Glutamatergic neuron (in vitro differentiated cells): ENCODE results near the gene BCL7C. TPM values are rescaled to one million over a fixed set of nuclear protein-coding genes. Genes with fewer than 3 reads are reported as not detected.

Source experiments
- DNase-seq: peaks from one replicate; pipeline ENCODE4 v3.0.0; 2022
- H3K27ac Mint-ChIP-seq: one replicate; pipeline ENCODE4 v1.8.0; 2020; ENCODE audit warnings: mild to moderate bottlenecking, mixed read lengths, inconsistent platforms; ENCODE audit not compliant: unreplicated experiment
- H3K27me3 Mint-ChIP-seq: one replicate; pipeline ENCODE4 v1.8.0; 2020; ENCODE audit warnings: mild to moderate bottlenecking, moderate library complexity, mixed read lengths, inconsistent platforms; ENCODE audit not compliant: unreplicated experiment
- H3K36me3 Mint-ChIP-seq: one replicate; pipeline ENCODE4 v1.8.0; 2020; ENCODE audit warnings: mild to moderate bottlenecking, mixed read lengths, inconsistent platforms; ENCODE audit not compliant: unreplicated experiment
- H3K4me1 Mint-ChIP-seq: one replicate; pipeline ENCODE4 v1.8.0; 2020; ENCODE audit warnings: mild to moderate bottlenecking, low read depth, mixed read lengths, inconsistent platforms; ENCODE audit not compliant: unreplicated experiment
- H3K4me3 Mint-ChIP-seq: one replicate; pipeline ENCODE4 v1.8.0; 2020; ENCODE audit warnings: mild to moderate bottlenecking, mixed read lengths, inconsistent platforms; ENCODE audit not compliant: unreplicated experiment
- H3K9me3 Mint-ChIP-seq: one replicate; pipeline ENCODE4 v1.8.0; 2020; ENCODE audit warnings: mild to moderate bottlenecking, moderate library complexity, mixed read lengths, inconsistent platforms; ENCODE audit not compliant: unreplicated experiment
- CTCF ChIP-seq: fragments of 200-600 bp; sonication (generic); IDR thresholded peaks from one replicate; pipeline ENCODE4 v1.5.0; 2021; ENCODE audit not compliant: partially characterized antibody, unreplicated experiment
- total RNA-seq: library from RNA; stranded (reverse); fragmentation: NEBNext Ultra II Directional; extraction: Animal tissue kit (Norgen Biotek cat#: 25700); gene quantifications from one replicate; pipeline ENCODE4 v1.2.1, GENCODE V29; 2021; ENCODE audit not compliant: unreplicated experiment

Gene BCL7C
- total RNA-seq, 1 donor from 2014 or later = 24.0 TPM

GRCh38 chr16:30841332-30841731 is 52.5 kb downstream of the BCL7C start:
- DNase-seq = no peak
- Mint-ChIP-seq H3K27ac (no peak overlapping the region), H3K9me3 (peaks cover 6% of the 10 kb centered on the region), H3K4me3 (no peak overlapping the region), H3K36me3 (peaks cover 5% of the 10 kb centered on the region), H3K27me3 (peaks cover 7% of the 10 kb centered on the region), H3K4me1 (no peaks in the 10 kb centered on the region)
- TF ChIP-seq CTCF = no peak

DNA sequence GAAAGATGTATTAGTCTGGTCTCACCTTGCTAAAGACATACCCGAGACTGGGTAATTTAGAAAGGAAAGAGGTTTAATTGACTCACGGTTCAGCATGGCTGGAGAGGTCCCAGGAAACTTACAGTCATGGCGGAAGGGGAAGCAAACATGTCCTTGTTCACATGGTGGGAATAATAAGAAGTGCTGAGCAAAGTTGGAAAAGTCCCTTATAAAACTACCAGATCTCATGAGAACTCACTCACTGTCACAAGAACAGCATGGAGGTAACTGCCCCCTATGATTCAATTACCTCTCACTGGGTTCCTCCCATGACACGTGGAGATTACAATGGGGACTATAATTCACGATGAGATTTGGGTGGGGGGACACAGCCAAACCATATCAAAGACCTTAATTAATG is 53.3 kb downstream of the BCL7C start:
- no peak overlapping the region for H3K27ac Mint-ChIP-seq
- no peak for TF ChIP-seq CTCF
- no peak for DNase-seq
- peaks cover 5% of the 10 kb centered on the region for H3K36me3 Mint-ChIP-seq
- H3K9me3 Mint-ChIP-seq = peaks cover 6% of the 10 kb centered on the region
- H3K27me3 Mint-ChIP-seq = peaks cover 7% of the 10 kb centered on the region
- no peak overlapping the region for H3K4me3 Mint-ChIP-seq
- H3K4me1 Mint-ChIP-seq = no peaks in the 10 kb centered on the region

GRCh38 chr16:30839523-30840227 is 54.2 kb downstream of the BCL7C start:
- no peaks in the 10 kb centered on the region for H3K4me1 Mint-ChIP-seq
- no peak overlapping the region for H3K4me3 Mint-ChIP-seq
- TF ChIP-seq CTCF = no peak
- peaks cover 6% of the 10 kb centered on the region for H3K9me3 Mint-ChIP-seq
- no peak overlapping the region for H3K27ac Mint-ChIP-seq
- peaks cover 5% of the 10 kb centered on the region for H3K27me3 Mint-ChIP-seq
- no peak for DNase-seq
- H3K36me3 Mint-ChIP-seq = peaks cover 5% of the 10 kb centered on the region

DNA sequence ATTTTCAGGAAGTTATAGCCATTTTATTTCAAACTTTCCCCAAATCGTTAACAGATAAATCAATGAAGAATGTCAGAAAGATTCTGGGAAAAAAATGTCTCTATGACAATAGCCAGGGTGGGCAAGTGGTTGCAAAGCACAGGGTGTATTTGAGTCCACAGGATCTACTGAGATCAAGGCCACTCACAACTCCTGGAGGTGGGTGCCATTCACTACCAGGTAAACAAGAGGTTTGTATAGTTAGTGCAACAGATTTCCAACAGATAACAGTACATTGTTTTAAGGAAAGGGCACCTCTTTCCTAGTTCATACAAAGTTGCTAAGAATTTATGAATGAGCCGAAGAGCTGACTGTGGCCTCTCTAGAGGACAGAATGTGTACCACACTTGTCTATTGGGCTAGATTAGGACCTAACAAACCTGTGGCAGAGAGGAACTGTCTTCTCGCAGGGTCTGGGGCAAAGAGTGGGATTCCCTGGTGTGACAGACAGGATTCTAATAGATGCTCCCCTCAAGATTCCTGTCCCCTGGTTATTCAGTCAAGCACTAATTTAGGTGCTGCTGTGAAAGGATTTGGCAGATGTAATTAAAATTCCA is 54.9 kb downstream of the BCL7C start:
- Mint-ChIP-seq H3K9me3 (peaks cover 6% of the 10 kb centered on the region), H3K27me3 (peaks cover 3% of the 10 kb centered on the region), H3K36me3 (peaks cover 5% of the 10 kb centered on the region), H3K27ac (no peak overlapping the region), H3K4me1 (no peaks in the 10 kb centered on the region), H3K4me3 (no peak overlapping the region)
- TF ChIP-seq CTCF = peak; percentile 17
- DNase-seq = no peak

DNA sequence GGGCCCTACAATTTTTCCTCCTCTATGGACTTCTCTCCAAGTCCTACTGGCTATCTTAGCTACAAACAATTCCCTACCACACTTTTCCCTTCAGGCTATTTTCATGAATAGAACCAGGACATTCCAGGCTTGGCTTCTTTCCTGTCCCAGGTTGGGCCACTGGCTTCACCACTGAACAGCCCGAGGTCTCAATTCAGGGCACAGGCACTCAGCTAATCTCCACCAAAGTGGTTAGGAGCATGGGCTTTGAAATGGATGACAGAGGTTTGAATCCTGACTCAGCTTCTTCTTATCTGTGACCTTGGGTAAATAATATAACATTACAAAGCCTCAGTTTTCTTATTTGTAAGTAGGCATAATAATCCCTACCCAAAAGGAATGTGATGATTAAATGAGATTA is 56.0 kb downstream of the BCL7C start:
- H3K4me3 Mint-ChIP-seq = no peak overlapping the region
- no peaks in the 10 kb centered on the region for H3K4me1 Mint-ChIP-seq
- peaks cover 6% of the 10 kb centered on the region for H3K9me3 Mint-ChIP-seq
- H3K27me3 Mint-ChIP-seq = peaks cover 3% of the 10 kb centered on the region
- H3K36me3 Mint-ChIP-seq = peaks cover 5% of the 10 kb centered on the region
- no peak for DNase-seq
- no peak overlapping the region for H3K27ac Mint-ChIP-seq
- no peak for TF ChIP-seq CTCF
